Measurements from ENCODE around the gene LPA. TPM values are rescaled to one million over a fixed set of nuclear protein-coding genes. Genes with fewer than 3 reads are reported as not detected.

The LPA gene
- total and polyA plus RNA-seq, 2 of the 13 experiments (the other 11 are each of a cell fraction or from before 2014, with no cell fraction given): not detected

DNA sequence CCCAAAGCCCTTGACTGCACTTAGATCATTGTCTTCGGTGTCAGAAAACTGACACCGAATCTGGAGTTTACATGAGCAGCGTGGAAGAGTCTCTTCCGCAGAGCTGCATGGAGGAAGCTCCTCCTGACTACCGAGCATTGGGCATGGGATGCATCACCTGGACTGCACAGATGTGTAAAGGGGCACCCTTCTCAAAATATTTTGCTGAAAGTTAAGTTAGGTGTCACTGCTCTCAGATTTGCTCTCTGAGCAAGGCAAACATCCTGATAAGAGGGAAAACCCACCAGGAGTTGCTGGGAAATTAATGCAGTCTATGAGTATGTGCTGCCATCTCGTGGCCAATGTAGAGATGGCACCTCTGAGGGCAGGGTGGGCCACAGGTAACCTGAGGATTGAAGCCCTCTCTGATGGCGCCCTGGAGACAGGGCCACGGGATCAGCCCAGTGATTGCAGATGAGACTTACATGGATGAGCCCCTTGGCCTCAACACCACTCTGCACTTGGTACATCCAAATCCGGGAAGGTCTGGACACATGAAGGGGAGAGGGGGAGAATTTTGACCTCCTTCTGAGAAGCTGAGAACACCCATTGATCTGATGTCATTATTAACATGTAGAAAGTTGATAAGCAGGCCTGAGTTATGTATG is 129.9 kb downstream of the LPA start (continued):
- TF ChIP-seq CSRNP1 (CRISPR knock-in tag; IDR thresholded peaks at IDR 0.05): no peak
- TF ChIP-seq FLYWCH1 (CRISPR knock-in tag; IDR thresholded peaks at IDR 0.05): no peak
- TF ChIP-seq SAFB2 (CRISPR knock-in tag; IDR thresholded peaks at IDR 0.05; ENCODE audit: borderline replicate concordance, low read depth): no peak
- no peak for TF ChIP-seq CC2D1A (CRISPR knock-in tag; IDR thresholded peaks at IDR 0.05)
- no peak for TF ChIP-seq BORCS8-MEF2B (CRISPR knock-in tag; IDR thresholded peaks at IDR 0.05)
- no peak for TF ChIP-seq KMT2B (CRISPR knock-in tag; IDR thresholded peaks at IDR 0.05)
- TF ChIP-seq ZNF567 (CRISPR knock-in tag; IDR thresholded peaks at IDR 0.05; ENCODE audit: borderline replicate concordance): no peak
- no peak for TF ChIP-seq FOXA3 (CRISPR knock-in tag; IDR thresholded peaks at IDR 0.05)
- TF ChIP-seq MAFF (IDR thresholded peaks at IDR 0.05; ENCODE audit: low read depth, low read length): peak; percentile 8; the same call in 1 of the 2 replicates
- no peak for TF ChIP-seq ZNF101 (CRISPR knock-in tag; IDR thresholded peaks at IDR 0.05; ENCODE audit: borderline replicate concordance, low read depth)
- TF ChIP-seq, protein P1, sequence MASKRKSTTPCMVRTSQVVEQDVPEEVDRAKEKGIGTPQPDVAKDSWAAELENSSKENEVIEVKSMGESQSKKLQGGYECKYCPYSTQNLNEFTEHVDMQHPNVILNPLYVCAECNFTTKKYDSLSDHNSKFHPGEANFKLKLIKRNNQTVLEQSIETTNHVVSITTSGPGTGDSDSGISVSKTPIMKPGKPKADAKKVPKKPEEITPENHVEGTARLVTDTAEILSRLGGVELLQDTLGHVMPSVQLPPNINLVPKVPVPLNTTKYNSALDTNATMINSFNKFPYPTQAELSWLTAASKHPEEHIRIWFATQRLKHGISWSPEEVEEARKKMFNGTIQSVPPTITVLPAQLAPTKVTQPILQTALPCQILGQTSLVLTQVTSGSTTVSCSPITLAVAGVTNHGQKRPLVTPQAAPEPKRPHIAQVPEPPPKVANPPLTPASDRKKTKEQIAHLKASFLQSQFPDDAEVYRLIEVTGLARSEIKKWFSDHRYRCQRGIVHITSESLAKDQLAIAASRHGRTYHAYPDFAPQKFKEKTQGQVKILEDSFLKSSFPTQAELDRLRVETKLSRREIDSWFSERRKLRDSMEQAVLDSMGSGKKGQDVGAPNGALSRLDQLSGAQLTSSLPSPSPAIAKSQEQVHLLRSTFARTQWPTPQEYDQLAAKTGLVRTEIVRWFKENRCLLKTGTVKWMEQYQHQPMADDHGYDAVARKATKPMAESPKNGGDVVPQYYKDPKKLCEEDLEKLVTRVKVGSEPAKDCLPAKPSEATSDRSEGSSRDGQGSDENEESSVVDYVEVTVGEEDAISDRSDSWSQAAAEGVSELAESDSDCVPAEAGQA (IDR thresholded peaks at IDR 0.05; ENCODE audit: low read depth): no peak
- TF ChIP-seq, protein P1 (CRISPR knock-in tag; IDR thresholded peaks at IDR 0.05; ENCODE audit: borderline replicate concordance): no peak
- TF ChIP-seq ZFP36 (IDR thresholded peaks at IDR 0.05; ENCODE audit: borderline replicate concordance, low read depth, low read length, partially characterized antibody): no peak
- TF ChIP-seq SNAPC2 (CRISPR knock-in tag; IDR thresholded peaks at IDR 0.05): no peak
- no peak for TF ChIP-seq TEF (CRISPR knock-in tag; IDR thresholded peaks at IDR 0.05)
- TF ChIP-seq HOXA3 (CRISPR knock-in tag; IDR thresholded peaks at IDR 0.05): no peak
- TF ChIP-seq, protein P2, sequence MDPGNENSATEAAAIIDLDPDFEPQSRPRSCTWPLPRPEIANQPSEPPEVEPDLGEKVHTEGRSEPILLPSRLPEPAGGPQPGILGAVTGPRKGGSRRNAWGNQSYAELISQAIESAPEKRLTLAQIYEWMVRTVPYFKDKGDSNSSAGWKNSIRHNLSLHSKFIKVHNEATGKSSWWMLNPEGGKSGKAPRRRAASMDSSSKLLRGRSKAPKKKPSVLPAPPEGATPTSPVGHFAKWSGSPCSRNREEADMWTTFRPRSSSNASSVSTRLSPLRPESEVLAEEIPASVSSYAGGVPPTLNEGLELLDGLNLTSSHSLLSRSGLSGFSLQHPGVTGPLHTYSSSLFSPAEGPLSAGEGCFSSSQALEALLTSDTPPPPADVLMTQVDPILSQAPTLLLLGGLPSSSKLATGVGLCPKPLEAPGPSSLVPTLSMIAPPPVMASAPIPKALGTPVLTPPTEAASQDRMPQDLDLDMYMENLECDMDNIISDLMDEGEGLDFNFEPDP (CRISPR knock-in tag; conservative IDR thresholded peaks at IDR 0.05): no peak
- TF ChIP-seq DRAP1 (CRISPR knock-in tag; IDR thresholded peaks at IDR 0.05): no peak
- no peak for TF ChIP-seq ZNF30 (CRISPR knock-in tag; IDR thresholded peaks at IDR 0.05)
- TF ChIP-seq ZBTB7B (CRISPR knock-in tag; IDR thresholded peaks at IDR 0.05): 0 out of 2 replicates have a peak, but pooled peaks have one; percentile 20
